PC-9 (cell line): Measurements from ENCODE around the gene VPS11.

Experiments
- CTCF ChIP-seq: fragments of 200-600 bp; sonication (generic); conservative IDR thresholded peaks from 2 replicates; pipeline ENCODE4 v1.6.1; 2017; ENCODE audit warnings: mixed run types, antibody characterized with exemption, mild to moderate bottlenecking, moderate library complexity
- EZH2 ChIP-seq: fragments of 200-600 bp; sonication (generic); IDR thresholded peaks from 2 replicates; pipeline ENCODE4 v1.8.0; 2017; ENCODE audit warnings: antibody characterized with exemption, low read depth

GRCh38 chr11:119109843-119110242, 42.2 kb downstream of the VPS11 start:
- no peak for TF ChIP-seq CTCF
- TF ChIP-seq EZH2 = no peak
